HL-60 (cell line): Measurements from ENCODE around the gene SIGMAR1.

Experiments used
- DNase-seq, 2 experiments: peaks; one replicate each; pipeline ENCODE4 v3.0.0-alpha.2; 2010 to 2020; ENCODE audit warnings: low read depth in 1 of 2, low spot score in 1 of 2
- H3K27ac ChIP-seq: fragments of 250-450 bp; sonication (Bioruptor Pico); replicated peaks from 2 replicates; pipeline ENCODE4 v1.5.1; 2020; ENCODE audit warnings: mild to moderate bottlenecking, moderate library complexity
- H3K27me3 ChIP-seq: fragments of 250-450 bp; sonication (Bioruptor Pico); 2 replicates; pipeline ENCODE4 v1.5.1; 2021; ENCODE audit warnings: mild to moderate bottlenecking, moderate library complexity; ENCODE audit not compliant: insufficient read depth, poor library complexity, severe bottlenecking
- H3K4me3 ChIP-seq: replicated peaks from 2 replicates; pipeline ENCODE4 v1.5.1; 2011; ENCODE audit warnings: mild to moderate bottlenecking, control low read depth, low read length; ENCODE audit not compliant: insufficient read depth
- CTCF ChIP-seq: IDR thresholded peaks from one replicate; pipeline ENCODE4 v1.5.1; 2011; ENCODE audit warnings: low read length, control low read depth, inconsistent platforms; ENCODE audit not compliant: insufficient read depth
- GABPA ChIP-seq: IDR thresholded peaks from 2 replicates; pipeline ENCODE4 v1.6.1; 2012; ENCODE audit warnings: low read depth
- POLR2AphosphoS5 ChIP-seq: IDR thresholded peaks from 2 replicates; pipeline ENCODE4 v1.6.1; 2012; ENCODE audit warnings: low read depth
- REST ChIP-seq: IDR thresholded peaks from 2 replicates; pipeline ENCODE4 v1.6.1; 2012; ENCODE audit warnings: low read depth; ENCODE audit not compliant: insufficient replicate concordance
- SPI1 ChIP-seq: IDR thresholded peaks from 2 replicates; pipeline ENCODE4 v1.6.1; 2012; ENCODE audit warnings: low read depth, mild to moderate bottlenecking, borderline replicate concordance

The SIGMAR1 gene

GRCh38 chr9:34685591-34685990 is 48.0 kb upstream of the SIGMAR1 start:
- H3K27ac ChIP-seq, result no peak overlapping the region
- no peak for TF ChIP-seq GABPA
- no peak for DNase-seq

GRCh38 chr9:34684816-34685215 is 47.2 kb upstream of the SIGMAR1 start:
- Histone ChIP-seq H3K4me3 (no peak overlapping the region), H3K27ac (no peak overlapping the region), H3K27me3 (no peaks in the 10 kb centered on the region)
- TF ChIP-seq GABPA, result no peak
- TF ChIP-seq REST, result no peak
- no peak for TF ChIP-seq POLR2AphosphoS5
- no peak for TF ChIP-seq CTCF
- no peak for TF ChIP-seq SPI1
- DNase-seq, result no peak

More at GRCh38 chr9:34685591-34685990, 48.0 kb upstream of the SIGMAR1 start:
- H3K4me3 ChIP-seq, result no peak overlapping the region
- H3K27me3 ChIP-seq, result no peaks in the 10 kb centered on the region

- TF ChIP-seq POLR2AphosphoS5 (no peak), REST (no peak), GABPA (no peak), CTCF (no peak), SPI1 (no peak)
- DNase-seq, result no peak
- Histone ChIP-seq H3K27me3 (no peaks in the 10 kb centered on the region), H3K4me3 (no peak overlapping the region), H3K27ac (no peak overlapping the region)
These were observed 46.6 kb upstream of the SIGMAR1 start for GRCh38 chr9:34684145-34684544.

- H3K27me3 ChIP-seq, result no peaks in the 10 kb centered on the region
- TF ChIP-seq SPI1 (no peak), REST (no peak), GABPA (no peak), CTCF (no peak), POLR2AphosphoS5 (no peak)
- no peak for DNase-seq
- no peak overlapping the region for H3K27ac ChIP-seq
- no peak overlapping the region for H3K4me3 ChIP-seq
These were observed 38.3 kb upstream of the SIGMAR1 start for GRCh38 chr9:34675869-34676268.
